Progenitor cell of endocrine pancreas (in vitro differentiated cells): ENCODE results near the gene PRMT9. TPM values are rescaled to one million over a fixed set of nuclear protein-coding genes. Genes with fewer than 3 reads are reported as not detected.

ENCODE experiments used
- DNase-seq: peaks from one replicate; pipeline ENCODE4 v3.0.0; 2021; ENCODE audit warnings: low spot score; ENCODE audit not compliant: unreplicated experiment
- H3K27ac Mint-ChIP-seq: 2 replicates; pipeline ENCODE4 v1.8.0; 2021; ENCODE audit warnings: mild to moderate bottlenecking, moderate library complexity, mixed read lengths
- H3K27me3 Mint-ChIP-seq: 2 replicates; pipeline ENCODE4 v1.8.0; 2021; ENCODE audit warnings: mixed read lengths
- H3K36me3 Mint-ChIP-seq: 2 replicates; pipeline ENCODE4 v1.8.0; 2022; ENCODE audit warnings: mixed read lengths; ENCODE audit not compliant: insufficient read depth
- H3K4me1 Mint-ChIP-seq: 2 replicates; pipeline ENCODE4 v1.8.0; 2021; ENCODE audit warnings: low read depth, mixed read lengths
- H3K4me3 Mint-ChIP-seq: 2 replicates; pipeline ENCODE4 v1.8.0; 2021; ENCODE audit warnings: low read depth, mild to moderate bottlenecking, moderate library complexity, mixed read lengths
- H3K9me3 Mint-ChIP-seq: 2 replicates; pipeline ENCODE4 v1.8.0; 2021; ENCODE audit warnings: low read depth, mixed read lengths
- total RNA-seq: library from RNA; stranded (reverse); gene quantifications from 2 replicates; pipeline ENCODE4 v1.2.1, GENCODE V29; 2021
- TF ChIP-seq, protein P1 (sequence below): fragments of 200-600 bp; sonication (generic); IDR thresholded peaks from one replicate; pipeline ENCODE4 v1.5.0; 2021; ENCODE audit warnings: antibody characterized with exemption, mild to moderate bottlenecking; ENCODE audit not compliant: unreplicated experiment

Gene PRMT9
- total RNA-seq, 1 donor from 2014 or later: 13.0 TPM

DNA sequence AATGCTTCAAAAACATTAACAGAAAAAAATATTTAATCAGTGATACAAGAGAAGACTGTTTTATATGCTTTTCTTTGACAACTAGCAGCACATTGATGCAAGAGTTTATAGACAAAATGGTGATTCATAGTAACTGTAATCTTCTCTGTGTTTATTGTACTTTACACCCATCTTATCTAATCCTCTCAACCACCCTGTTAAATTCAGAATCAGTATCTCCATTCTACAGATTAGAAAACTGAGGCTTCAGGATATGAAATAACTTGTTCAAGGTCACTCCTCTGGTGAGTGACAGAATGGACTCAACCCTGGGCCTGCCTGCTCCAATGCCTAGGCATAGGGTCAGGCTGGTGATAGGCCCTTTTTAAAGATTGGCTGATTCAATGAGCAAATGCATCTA, 92.9 kb downstream of the PRMT9 start:
- Mint-ChIP-seq H3K9me3 (no peaks in the 10 kb centered on the region), H3K36me3 (no peaks in the 10 kb centered on the region), H3K27me3 (no peaks in the 10 kb centered on the region), H3K4me3 (no peak overlapping the region), H3K4me1 (peaks cover 8% of the 10 kb centered on the region), H3K27ac (no peak overlapping the region)
- TF ChIP-seq, protein P1, sequence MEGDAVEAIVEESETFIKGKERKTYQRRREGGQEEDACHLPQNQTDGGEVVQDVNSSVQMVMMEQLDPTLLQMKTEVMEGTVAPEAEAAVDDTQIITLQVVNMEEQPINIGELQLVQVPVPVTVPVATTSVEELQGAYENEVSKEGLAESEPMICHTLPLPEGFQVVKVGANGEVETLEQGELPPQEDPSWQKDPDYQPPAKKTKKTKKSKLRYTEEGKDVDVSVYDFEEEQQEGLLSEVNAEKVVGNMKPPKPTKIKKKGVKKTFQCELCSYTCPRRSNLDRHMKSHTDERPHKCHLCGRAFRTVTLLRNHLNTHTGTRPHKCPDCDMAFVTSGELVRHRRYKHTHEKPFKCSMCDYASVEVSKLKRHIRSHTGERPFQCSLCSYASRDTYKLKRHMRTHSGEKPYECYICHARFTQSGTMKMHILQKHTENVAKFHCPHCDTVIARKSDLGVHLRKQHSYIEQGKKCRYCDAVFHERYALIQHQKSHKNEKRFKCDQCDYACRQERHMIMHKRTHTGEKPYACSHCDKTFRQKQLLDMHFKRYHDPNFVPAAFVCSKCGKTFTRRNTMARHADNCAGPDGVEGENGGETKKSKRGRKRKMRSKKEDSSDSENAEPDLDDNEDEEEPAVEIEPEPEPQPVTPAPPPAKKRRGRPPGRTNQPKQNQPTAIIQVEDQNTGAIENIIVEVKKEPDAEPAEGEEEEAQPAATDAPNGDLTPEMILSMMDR: no peak
- DNase-seq: no peak

DNA sequence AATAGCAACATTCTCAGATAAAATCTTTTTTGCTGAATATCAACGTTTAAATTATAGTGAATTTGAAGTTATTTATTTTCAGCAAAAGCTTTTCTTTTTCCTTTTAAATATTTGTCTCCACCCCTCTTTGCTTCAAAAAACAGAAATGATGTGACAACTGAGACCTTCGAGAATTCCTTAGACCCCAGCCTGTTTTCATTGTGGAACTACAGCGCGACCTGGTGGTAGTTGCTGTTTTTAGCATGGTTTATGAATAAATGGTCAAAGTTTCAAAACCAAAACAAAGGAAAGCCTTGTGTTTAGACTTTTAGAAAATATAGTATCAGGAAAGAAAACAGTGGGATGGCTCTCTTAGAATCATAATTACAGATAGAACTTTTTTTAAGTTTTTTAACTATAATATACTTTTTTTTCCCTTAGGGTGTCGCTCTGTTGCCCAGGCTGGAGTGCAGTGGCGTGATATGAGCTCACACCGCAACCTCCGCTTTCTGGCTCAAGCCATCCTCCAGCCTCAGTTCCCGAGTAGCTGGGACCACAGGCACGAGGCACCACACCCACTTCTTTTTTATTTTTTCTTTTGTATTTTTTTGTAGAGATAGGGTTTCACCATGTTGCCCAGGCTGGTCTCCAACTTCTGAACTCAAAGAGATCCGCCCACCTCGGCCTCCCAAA, 93.6 kb downstream of the PRMT9 start:
- Mint-ChIP-seq H3K4me3 (no peak overlapping the region), H3K9me3 (no peaks in the 10 kb centered on the region), H3K36me3 (no peaks in the 10 kb centered on the region), H3K27me3 (no peaks in the 10 kb centered on the region), H3K4me1 (peaks cover 8% of the 10 kb centered on the region), H3K27ac (no peak overlapping the region)
- TF ChIP-seq, protein P1: peak; percentile 88
- DNase-seq: peak; percentile 44

GRCh38 chr4:147589586-147589985, 94.4 kb downstream of the PRMT9 start:
- no peak overlapping the region for H3K4me3 Mint-ChIP-seq
- H3K36me3 Mint-ChIP-seq: no peaks in the 10 kb centered on the region
- TF ChIP-seq, protein P1: no peak
- H3K4me1 Mint-ChIP-seq: peaks cover 8% of the 10 kb centered on the region
- H3K9me3 Mint-ChIP-seq: no peaks in the 10 kb centered on the region
- no peaks in the 10 kb centered on the region for H3K27me3 Mint-ChIP-seq
- no peak overlapping the region for H3K27ac Mint-ChIP-seq
- DNase-seq: no peak

Other genes with a start within 250 kb of the PRMT9 start
- gene EDNRA, start 203.1 kb downstream of the PRMT9 start, total RNA-seq: 12.2 and 13.3 TPM in 2 replicates
- 45.9 and 49.8 TPM in 2 replicates for gene TMEM184C, start 66.8 kb downstream of the PRMT9 start, total RNA-seq
- gene ARHGAP10, start 47.9 kb upstream of the PRMT9 start, total RNA-seq: 11.0 and 13.1 TPM in 2 replicates